ENCODE data around the gene SARDH. TPM values are rescaled to one million over a fixed set of nuclear protein-coding genes. Genes with fewer than 3 reads are reported as not detected.

SARDH gene
- total RNA-seq = 2.8 TPM

DNA sequence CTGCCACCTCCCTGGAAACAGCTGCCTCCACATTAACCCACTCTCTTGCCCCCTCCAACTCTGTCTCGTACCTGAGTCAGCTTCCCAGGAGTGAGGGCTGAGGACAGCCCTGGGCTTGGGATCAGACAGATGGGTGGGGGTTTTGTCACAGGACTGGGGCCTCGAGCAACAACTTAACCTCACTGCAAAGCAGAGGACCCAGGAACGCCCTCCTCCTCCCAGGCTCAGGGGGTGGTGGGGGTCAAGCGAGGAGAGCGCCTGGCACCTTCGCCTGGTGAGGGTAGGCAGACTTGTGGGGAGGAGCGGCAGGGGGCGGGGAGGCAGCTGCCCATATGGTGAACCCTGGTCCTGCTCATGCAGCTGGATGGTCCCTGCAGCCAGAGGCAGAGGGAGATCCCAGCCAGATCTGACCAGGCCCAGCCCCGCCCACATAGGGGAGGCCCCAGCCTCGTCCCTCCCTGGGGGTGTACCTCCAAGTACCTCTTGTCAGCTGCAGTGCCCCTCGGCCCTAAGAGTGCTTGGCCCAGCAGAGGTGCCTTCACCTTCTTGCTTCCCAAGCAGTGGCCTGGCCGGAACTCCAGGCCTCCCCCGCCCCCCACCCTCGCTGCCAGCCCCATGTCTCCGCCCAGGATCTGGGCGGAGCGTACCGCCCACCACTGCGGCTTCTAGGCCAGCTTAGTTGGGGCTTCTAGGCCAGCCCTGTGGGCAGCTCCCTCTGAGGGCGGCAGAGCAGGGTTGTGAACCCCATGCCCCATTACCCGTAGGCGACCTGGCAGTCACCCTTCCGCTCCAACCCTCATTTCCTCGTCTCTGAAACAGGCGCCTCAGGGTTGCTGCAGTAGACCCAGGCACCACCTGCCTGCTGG, at the start of gene SARDH:
Gene SARDH (minus strand): TSS at position 579 of the 866 bp plus-strand sequence. CDS start 4,179 bp downstream, outside the sequence.
- peak; percentile 36 for DNase-seq (ENCODE audit: low spot score)

DNA sequence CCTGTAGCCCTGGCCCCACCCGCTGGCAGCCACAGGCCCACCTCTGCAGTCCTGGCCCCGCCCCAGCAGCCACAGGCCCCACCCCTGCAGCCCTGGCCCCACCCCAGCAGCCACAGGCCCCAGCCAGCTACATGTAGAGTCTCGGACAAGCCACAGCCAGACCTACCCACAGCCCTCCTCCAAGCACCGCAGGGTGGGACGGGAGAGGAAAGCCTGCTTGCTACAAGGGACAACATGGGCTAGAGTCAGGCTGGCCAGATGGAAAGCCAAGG, 49.5 kb upstream of the SARDH start:
- DNase-seq (ENCODE audit: low spot score) = peak; percentile 28

DNA sequence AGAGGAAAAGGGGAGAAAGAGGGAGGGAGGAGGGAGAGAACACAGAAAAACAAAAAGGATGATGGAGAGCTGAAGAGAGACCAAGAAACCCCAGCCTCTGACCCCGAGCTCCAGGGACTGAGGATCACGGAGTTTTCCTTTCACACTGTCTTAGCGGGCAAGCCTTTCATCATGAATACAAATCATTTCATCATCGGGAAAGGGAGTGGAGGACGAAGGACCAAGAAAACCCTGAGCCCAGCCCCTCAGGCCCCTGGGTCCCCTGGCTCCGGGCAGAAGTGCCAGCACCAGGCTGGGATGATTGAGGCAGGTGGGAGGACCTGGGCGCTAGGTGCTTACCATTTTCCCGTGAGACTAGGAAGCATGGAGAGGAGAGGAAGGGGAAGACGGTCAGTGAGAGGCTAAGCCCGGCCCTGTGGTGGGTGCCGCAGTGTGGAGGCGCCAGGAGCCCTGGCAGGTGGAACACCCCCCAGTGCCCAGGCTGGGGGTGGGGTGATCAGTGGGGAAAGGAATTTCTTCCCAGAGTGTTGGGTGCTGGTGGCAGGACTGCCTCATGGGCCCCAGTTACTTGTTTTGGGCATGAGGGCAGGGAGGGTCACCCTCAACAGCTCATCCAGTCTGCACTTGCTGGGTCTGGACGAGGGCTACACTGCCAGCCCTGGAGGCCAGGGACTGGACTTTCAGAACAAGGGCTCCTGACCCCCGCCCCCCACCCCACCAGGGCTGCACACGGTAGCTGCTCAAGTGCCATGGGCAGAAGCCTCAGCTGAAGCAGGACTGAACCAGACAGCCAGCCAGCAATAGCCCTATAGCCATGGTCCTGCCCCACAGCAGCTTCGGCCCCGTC, 49.0 kb upstream of the SARDH start:
- no peak for DNase-seq (ENCODE audit: low spot score)

DNA sequence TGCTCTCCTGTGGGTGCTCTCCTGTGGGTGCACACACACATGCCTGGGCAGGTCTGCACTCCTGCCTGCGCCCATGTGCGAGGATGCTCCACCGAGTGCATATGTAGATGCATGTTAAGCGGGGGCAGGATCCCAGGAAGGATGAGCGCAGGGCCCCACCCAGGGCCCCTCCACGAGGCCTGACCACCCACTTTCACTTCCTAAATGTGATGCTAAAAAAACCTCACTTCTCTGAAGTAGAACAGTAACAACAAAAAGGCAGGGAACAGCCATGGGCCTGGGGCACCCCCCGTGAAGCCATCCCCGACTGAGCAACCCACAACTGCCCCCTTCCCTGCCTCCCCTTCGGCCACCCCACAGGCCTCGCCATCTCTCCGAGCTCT, 48.2 kb upstream of the SARDH start:
- DNase-seq (ENCODE audit: low spot score) = no peak

DNA sequence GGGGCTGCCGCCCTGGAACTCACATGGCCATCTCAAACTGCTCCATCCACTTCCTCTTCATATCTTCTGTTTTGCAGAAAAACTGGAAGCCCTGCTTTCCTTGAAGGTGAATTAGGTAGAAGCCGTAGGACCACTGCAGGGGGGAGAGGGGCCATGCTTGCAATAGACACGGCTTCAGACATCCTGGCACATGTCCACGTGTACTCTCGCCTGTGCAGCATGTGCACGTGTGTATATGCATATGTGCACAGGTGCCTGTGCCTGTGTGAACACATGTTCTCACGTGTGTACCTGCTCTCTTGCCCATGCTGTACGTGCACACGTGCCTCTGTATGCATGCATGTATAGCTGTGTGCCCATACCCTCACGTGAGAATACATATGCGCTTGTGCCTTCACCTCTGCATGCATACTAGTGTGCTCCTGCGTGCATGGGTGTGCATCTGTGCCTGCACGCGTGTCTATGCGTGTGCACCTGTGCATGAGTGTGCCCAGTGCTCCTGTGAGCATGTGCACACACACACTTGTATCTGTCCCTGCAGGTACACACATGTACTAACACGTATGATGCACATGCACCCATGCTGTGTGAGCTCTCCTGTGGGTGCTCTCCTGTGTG, 47.7 kb upstream of the SARDH start:
- no peak for DNase-seq (ENCODE audit: low spot score)

- no peak for DNase-seq (ENCODE audit: low spot score)
These were observed 46.8 kb upstream of the SARDH start for GRCh38 chr9:133784731-133785561.

- no peak for DNase-seq (ENCODE audit: low spot score)
These were observed 45.2 kb upstream of the SARDH start for GRCh38 chr9:133783331-133783731.

- peak; percentile 75 for DNase-seq (ENCODE audit: low spot score)
These were observed 44.3 kb upstream of the SARDH start for GRCh38 chr9:133782157-133783130.

GRCh38 chr9:133781828-133782135, 43.6 kb upstream of the SARDH start:
- DNase-seq (ENCODE audit: low spot score) = no peak

DNA sequence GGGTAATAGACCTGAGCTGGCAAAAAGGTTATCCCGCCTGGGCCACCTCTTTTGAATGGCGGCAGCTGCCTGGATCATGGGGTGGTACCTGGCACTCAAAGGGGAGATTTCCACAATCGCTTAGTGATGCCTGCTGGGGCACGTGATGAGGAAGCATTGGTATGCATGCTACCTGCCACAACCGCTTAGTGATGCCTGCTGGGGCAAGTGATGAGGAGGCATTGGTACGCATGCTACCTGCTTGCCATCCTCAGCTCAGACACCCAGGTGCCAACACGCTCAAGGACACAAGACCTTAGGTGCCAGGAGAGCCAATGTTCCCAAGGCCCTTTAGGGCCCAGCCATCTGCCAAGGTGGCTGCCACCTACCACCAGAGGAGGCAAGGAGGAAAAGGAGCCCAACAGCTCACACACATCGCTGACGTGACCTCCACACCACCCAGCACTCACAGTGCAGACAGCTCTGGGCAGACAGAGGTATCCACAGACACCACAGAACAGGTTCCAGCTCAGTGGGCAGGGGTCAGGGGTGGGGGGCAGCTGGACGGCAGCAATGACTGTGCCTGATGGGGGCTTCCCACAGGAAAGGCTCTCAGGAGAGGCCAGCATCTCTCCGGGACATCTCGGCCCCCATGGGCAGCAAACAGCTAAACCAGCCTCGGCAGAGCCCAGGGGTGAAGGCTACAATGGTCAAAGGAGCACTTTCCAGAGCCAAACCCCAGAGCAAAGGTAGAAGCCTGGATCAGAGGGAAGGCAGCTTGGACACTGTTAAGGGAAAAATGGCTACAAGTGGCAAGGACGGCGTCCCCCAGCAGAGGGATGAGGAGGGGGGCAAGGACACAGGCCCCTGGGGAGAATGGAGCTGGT, 43.0 kb upstream of the SARDH start:
- DNase-seq (ENCODE audit: low spot score) = no peak

GRCh38 chr9:133780404-133780945, 42.3 kb upstream of the SARDH start:
- DNase-seq (ENCODE audit: low spot score) = no peak

- DNase-seq (ENCODE audit: low spot score) = no peak
These were observed 41.6 kb upstream of the SARDH start for GRCh38 chr9:133779516-133780403.

DNA sequence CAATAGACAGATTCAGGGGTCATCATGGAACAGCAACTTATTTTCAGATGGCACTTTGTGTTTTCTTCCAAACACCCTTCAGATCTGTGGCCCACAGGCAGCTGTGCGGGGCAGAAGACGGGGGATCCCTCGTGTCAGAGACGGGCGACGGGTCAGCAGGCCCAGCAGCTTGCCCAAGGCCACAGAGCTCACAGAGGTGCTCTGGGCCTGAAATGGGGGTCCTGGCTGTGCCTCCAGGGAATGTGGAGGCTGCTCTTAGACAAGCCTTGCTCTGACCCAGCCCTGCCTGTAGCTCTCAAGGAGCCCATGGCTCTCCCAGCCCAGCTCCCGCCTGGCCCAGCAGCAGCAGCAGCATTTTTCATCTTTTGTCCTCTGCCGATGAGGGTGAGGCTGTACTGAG, 40.9 kb upstream of the SARDH start:
- no peak for DNase-seq (ENCODE audit: low spot score)

DNA sequence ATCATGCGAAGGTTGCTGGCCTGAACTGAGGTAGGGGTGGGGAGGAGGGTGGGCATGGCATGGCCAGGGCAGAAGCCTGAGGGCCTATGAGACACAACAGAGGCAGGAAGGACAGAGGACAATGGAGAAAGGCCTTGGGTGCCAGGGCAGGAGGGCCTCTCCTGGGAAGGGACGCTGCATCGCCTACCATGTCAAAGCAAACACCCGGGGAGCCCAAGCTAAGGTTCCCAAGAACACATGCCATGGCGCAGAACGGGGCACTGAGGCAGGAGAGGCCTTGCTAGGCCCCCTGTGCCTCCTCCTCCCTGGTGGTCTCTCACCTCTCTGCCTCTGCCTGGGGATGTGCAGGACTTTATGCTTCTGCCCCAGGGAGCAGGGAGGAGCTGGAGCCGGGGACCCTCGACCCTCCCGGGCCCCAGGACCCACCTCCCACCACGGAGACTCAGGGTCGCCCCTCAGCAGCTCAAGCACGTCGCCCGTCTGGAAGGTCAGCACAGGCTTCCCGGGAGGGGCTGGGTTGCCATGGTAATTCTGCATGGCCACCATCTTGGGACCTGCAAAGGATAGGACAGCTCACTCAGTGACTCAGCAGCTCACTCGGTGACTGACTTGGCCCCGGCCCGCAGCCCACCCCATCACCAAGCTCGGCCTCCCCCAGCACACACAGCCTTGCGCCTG, 40.3 kb upstream of the SARDH start:
- no peak for DNase-seq (ENCODE audit: low spot score)

DNA sequence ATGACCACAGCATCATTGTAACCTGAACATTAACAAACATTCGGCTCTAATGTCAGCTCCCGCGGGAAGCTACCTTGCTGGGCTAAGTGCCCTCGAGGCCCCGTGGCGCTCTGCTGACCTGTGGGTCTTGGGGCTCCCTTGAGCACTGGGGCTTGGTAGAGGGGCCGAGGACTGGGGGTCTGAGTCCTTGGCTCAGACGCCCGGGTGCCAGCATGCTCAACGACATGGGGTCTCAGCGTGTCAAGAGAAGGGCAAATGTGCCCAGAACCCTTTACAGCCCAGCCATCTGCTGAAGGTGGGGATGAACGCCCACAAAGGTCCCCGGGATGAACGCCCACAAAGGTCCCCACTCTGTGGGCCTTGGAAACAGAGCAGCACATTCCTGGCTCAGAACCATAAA, 39.7 kb upstream of the SARDH start:
- no peak for DNase-seq (ENCODE audit: low spot score)

DNA sequence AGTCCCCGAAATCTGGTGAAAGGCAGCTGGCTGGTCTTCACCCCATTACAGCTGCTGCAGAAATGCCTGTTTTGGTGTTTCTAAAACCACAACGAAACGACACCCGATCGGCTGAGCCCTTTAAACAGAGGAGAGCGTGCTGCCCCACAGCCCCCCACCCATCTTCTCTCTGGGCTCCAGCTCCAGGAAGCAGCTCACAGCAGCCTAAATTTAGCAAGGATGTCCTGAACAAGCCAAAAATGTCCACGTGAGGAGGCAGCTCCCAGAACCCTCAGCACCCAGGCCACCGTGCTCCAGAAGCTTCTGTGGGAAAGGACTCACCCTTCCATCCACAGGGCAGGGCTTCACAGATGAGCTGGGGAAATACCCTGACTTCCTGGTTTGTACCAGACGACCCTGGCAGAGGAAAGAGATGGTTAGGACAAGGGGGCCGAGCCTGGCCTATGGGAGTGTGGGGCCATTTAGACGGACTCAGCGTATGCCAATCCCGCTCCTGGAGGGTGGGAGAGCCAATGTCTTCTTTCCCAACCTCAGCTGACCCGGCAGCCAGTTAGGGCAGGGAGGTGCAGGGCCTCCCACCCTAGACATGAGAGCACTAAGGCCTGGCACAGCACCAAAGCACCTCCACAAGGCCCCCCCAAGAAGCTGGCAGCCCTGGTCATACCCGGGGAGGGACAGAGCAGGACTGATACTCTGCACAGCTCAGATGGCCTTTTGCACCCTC, 39.1 kb upstream of the SARDH start:
- DNase-seq (ENCODE audit: low spot score) = no peak
